ACC112 (cell line): ENCODE measurements around the gene ZFYVE28.

ENCODE experiments used
- H2AFZ ChIP-seq: fragments of 200-600 bp; sonication (generic); one replicate; pipeline ENCODE4 v1.6.0; 2017; ENCODE audit warnings: antibody characterized with exemption, low read length; ENCODE audit not compliant: unreplicated experiment
- H3K27ac ChIP-seq: fragments of 200-600 bp; sonication (generic); 2 replicates; pipeline ENCODE4 v1.5.1; 2014; ENCODE audit warnings: low read depth, mild to moderate bottlenecking, antibody characterized with exemption, low read length, moderate library complexity
- H3K27me3 ChIP-seq: fragments of 200-600 bp; sonication (generic); 2 replicates; pipeline ENCODE4 v1.6.1; 2014; ENCODE audit warnings: mild to moderate bottlenecking, antibody characterized with exemption, low read length, moderate library complexity, mixed read lengths; ENCODE audit not compliant: insufficient read depth
- H3K36me3 ChIP-seq: fragments of 200-600 bp; sonication (generic); 2 replicates; pipeline ENCODE4 v1.6.1; 2016; ENCODE audit warnings: mild to moderate bottlenecking, antibody characterized with exemption, low read length, moderate library complexity, mixed read lengths; ENCODE audit not compliant: insufficient read depth
- H3K4me1 ChIP-seq: fragments of 200-600 bp; sonication (generic); one replicate; pipeline ENCODE4 v1.6.1; 2016; ENCODE audit warnings: low read length, mixed read lengths; ENCODE audit not compliant: insufficient read depth, unreplicated experiment, control insufficient read depth
- H3K4me3 ChIP-seq: fragments of 200-600 bp; sonication (generic); 2 replicates; pipeline ENCODE4 v1.5.1; 2014; ENCODE audit warnings: mild to moderate bottlenecking, low read depth, low read length
- H3K79me2 ChIP-seq: fragments of 200-600 bp; sonication (generic); one replicate; pipeline ENCODE4 v1.6.0; 2016; ENCODE audit warnings: low read length; ENCODE audit not compliant: control insufficient read depth, unreplicated experiment, insufficient read depth

Gene ZFYVE28

GRCh38 chr4:2322227-2322626, 96.2 kb downstream of the ZFYVE28 start:
- Histone ChIP-seq H3K79me2 (no peaks in the 10 kb centered on the region), H3K4me3 (no peak overlapping the region), H3K4me1 (no peaks in the 10 kb centered on the region), H3K27ac (no peak overlapping the region), H2AFZ (no peak overlapping the region), H3K27me3 (no peaks in the 10 kb centered on the region), H3K36me3 (peaks cover 7% of the 10 kb centered on the region; the same call in 1 of the 2 replicates)

DNA sequence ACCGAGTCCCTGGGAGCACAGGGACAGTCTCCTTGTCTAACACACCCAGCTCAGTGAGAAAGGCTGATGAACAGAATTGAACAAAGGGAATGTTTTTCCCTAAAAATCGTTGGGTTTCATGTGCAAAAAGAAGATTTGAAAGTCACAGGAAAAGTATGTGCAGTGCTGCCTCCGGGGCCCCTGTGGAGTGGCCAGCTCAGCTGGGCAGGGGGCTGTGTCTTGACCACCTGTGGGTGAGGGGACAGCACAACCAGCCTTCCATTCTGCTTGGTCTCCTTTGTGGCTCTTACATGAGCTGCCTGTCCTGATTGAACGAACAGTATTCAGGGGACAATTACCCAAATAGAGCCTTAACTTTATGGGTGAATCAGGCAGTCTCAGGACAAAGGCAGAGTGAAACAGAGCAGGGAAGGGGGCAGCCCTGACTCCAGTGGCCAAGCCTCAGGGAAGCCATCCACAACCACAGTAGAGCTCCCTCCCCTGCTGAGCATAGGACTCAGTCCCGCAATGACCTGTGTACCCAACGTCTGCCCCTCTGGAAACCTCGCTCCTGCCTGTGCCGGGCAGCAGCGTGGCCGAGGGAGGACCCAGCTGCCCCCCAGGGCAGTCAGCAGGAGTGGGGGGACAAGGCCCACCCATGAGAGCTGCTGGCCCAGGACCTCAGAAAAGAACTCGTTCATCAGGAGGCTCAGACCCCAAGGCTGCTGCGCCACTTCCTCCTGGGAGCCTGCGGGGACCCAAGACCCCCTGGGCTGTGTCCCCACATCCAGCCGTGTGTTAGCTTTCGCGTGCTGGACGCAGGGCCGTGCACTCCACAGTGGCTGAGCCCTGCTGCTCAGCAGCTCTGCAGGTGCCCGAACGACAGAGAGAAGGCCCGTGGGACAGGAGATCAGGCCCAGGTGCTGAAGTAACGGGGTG, 96.9 kb downstream of the ZFYVE28 start:
- H3K79me2 ChIP-seq, result no peaks in the 10 kb centered on the region

GRCh38 chr4:2320746-2321145, 97.7 kb downstream of the ZFYVE28 start:
- Histone ChIP-seq H3K27me3 (no peaks in the 10 kb centered on the region), H3K4me3 (no peak overlapping the region), H3K4me1 (no peaks in the 10 kb centered on the region), H2AFZ (no peak overlapping the region), H3K27ac (no peak overlapping the region), H3K79me2 (no peaks in the 10 kb centered on the region), H3K36me3 (peaks cover 7% of the 10 kb centered on the region; the same call in 1 of the 2 replicates)

More for the DNA sequence above, 96.9 kb downstream of the ZFYVE28 start:
- Histone ChIP-seq H3K36me3 (peaks cover 7% of the 10 kb centered on the region; the same call in 1 of the 2 replicates), H2AFZ (no peak overlapping the region), H3K4me1 (no peaks in the 10 kb centered on the region), H3K27me3 (no peaks in the 10 kb centered on the region), H3K27ac (no peak overlapping the region), H3K4me3 (no peak overlapping the region)

- Histone ChIP-seq H3K79me2 (no peaks in the 10 kb centered on the region), H2AFZ (no peak overlapping the region), H3K27ac (no peak overlapping the region), H3K4me1 (no peaks in the 10 kb centered on the region), H3K36me3 (peaks cover 7% of the 10 kb centered on the region; the same call in 1 of the 2 replicates), H3K4me3 (no peak overlapping the region), H3K27me3 (no peaks in the 10 kb centered on the region)
These were observed 98.3 kb downstream of the ZFYVE28 start for GRCh38 chr4:2320152-2320551.

- Histone ChIP-seq H3K27ac (no peak overlapping the region), H3K27me3 (no peaks in the 10 kb centered on the region), H2AFZ (no peak overlapping the region), H3K79me2 (no peaks in the 10 kb centered on the region), H3K4me1 (no peaks in the 10 kb centered on the region), H3K4me3 (no peak overlapping the region), H3K36me3 (peaks cover 4% of the 10 kb centered on the region; the same call in 1 of the 2 replicates)
These were observed 99.6 kb downstream of the ZFYVE28 start for GRCh38 chr4:2318885-2319284.

- Histone ChIP-seq H3K79me2 (no peaks in the 10 kb centered on the region), H3K4me1 (no peaks in the 10 kb centered on the region), H2AFZ (no peak overlapping the region), H3K36me3 (0 out of 2 replicates have a peak, but pooled peaks cover 5% of the 10 kb centered on the region), H3K4me3 (no peak overlapping the region), H3K27ac (no peak overlapping the region), H3K27me3 (no peaks in the 10 kb centered on the region)
These were observed 100.0 kb downstream of the ZFYVE28 start for GRCh38 chr4:2318476-2318875.

GRCh38 chr4:2313366-2313765, 105.1 kb downstream of the ZFYVE28 start:
- H3K36me3 ChIP-seq, result 0 out of 2 replicates have a peak, but pooled peaks cover 5% of the 10 kb centered on the region
- no peak overlapping the region for H3K4me3 ChIP-seq

GRCh38 chr4:2306773-2307410, 111.6 kb downstream of the ZFYVE28 start:
- no peaks in the 10 kb centered on the region for H3K4me1 ChIP-seq

More at GRCh38 chr4:2313366-2313765, 105.1 kb downstream of the ZFYVE28 start:
- no peaks in the 10 kb centered on the region for H3K79me2 ChIP-seq
- H3K4me1 ChIP-seq, result no peaks in the 10 kb centered on the region
- no peak overlapping the region for H2AFZ ChIP-seq
- no peak overlapping the region for H3K27ac ChIP-seq
- H3K27me3 ChIP-seq, result no peaks in the 10 kb centered on the region

DNA sequence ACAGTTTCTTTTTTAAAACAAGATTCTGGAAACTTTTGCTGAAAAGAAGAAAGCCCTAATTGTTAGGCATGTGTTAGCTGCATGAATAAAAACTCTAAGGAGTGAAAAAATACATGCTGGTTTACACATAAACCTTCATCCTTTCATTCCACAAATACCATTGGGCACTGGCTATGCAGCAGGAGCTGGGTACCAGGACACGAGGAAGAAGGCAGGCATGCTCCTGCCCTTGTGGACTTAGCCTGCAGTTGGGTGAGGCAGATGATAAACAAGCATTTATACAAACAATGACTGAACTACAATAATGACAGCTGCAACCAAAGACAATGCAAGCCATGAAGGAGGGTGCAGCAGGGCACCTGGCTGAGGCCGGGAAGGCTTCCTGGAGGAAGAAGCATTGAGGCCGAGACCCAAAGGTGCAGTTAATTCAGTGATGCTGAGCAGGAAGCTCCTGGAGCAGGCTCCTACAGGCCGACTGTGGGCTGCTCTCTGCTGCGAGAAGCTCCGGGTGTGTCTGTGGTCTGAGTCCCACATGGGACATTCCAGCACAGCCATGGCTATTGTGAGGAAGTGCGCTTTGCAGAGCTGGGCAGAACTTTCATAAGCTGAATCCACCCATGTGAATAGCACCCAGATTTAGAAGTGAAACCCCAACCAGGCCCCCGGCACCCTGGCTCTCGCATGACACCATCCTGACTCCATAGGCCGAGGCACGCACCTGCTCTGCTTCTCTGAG, 112.5 kb downstream of the ZFYVE28 start:
- Histone ChIP-seq H3K79me2 (no peaks in the 10 kb centered on the region), H3K27me3 (no peaks in the 10 kb centered on the region), H3K27ac (no peak overlapping the region), H2AFZ (no peak overlapping the region), H3K36me3 (peaks cover 7% of the 10 kb centered on the region; the same call in 1 of the 2 replicates), H3K4me1 (no peaks in the 10 kb centered on the region), H3K4me3 (no peak overlapping the region)

More at GRCh38 chr4:2306773-2307410, 111.6 kb downstream of the ZFYVE28 start:
- H3K36me3 ChIP-seq, result peaks cover 7% of the 10 kb centered on the region; the same call in 1 of the 2 replicates
- H3K27ac ChIP-seq, result no peak overlapping the region
- H2AFZ ChIP-seq, result no peak overlapping the region
- no peaks in the 10 kb centered on the region for H3K79me2 ChIP-seq
- no peaks in the 10 kb centered on the region for H3K27me3 ChIP-seq
- H3K4me3 ChIP-seq, result no peak overlapping the region

- H3K27ac ChIP-seq, result no peak overlapping the region
- H3K79me2 ChIP-seq, result no peaks in the 10 kb centered on the region
- no peaks in the 10 kb centered on the region for H3K27me3 ChIP-seq
- H3K4me3 ChIP-seq, result no peak overlapping the region
- peaks cover 7% of the 10 kb centered on the region; the same call in 1 of the 2 replicates for H3K36me3 ChIP-seq
- H2AFZ ChIP-seq, result no peak overlapping the region
- H3K4me1 ChIP-seq, result no peaks in the 10 kb centered on the region
These were observed 113.4 kb downstream of the ZFYVE28 start for GRCh38 chr4:2304877-2305561.
